Uterus (tissue), 4 donors: ENCODE data around the gene ADAMTS18. TPM values are rescaled to one million over a fixed set of nuclear protein-coding genes. Genes with fewer than 3 reads are reported as not detected.

ENCODE experiments used
- DNase-seq, 2 donors: peaks; one replicate each; pipeline ENCODE4 v3.0.0-alpha.2; 2019 to 2020
- H3K27ac ChIP-seq, 2 donors: fragments of 200-600 bp; sonication (generic); 1 replicate in 1 of 2; 2 replicates in 1 of 2; pipeline ENCODE4 v1.5.1; 2016 to 2018
- H3K27me3 ChIP-seq, 2 donors: fragments of 200-600 bp; sonication (generic); one replicate each; pipeline ENCODE4 v1.5.1; 2018 to 2019; ENCODE audit warnings: control low read depth in 1 of 2
- H3K36me3 ChIP-seq, 2 donors: fragments of 200-600 bp; sonication (generic); one replicate each; pipeline ENCODE4 v1.5.1; 2019; ENCODE audit warnings: control low read depth in 1 of 2
- H3K4me1 ChIP-seq, 2 donors: fragments of 200-600 bp; sonication (generic); one replicate each; pipeline ENCODE4 v1.5.1; 2018 to 2019; ENCODE audit warnings: control low read depth in 1 of 2
- H3K4me3 ChIP-seq, 2 donors: fragments of 200-600 bp; sonication (generic); 1 replicate in 1 of 2; 2 replicates in 1 of 2; pipeline ENCODE4 v1.5.1; 2018 to 2019; ENCODE audit warnings: mild to moderate bottlenecking in 1 of 2
- H3K9me3 ChIP-seq, 2 donors: fragments of 200-600 bp; sonication (generic); one replicate each; pipeline ENCODE4 v1.5.1; 2019; ENCODE audit warnings: control low read depth in 1 of 2
- CTCF ChIP-seq, 4 experiments: fragments of 200-600 bp in 2 of 4; fragments of 450-650 bp in 2 of 4; sonication (generic) in 2 of 4; IDR thresholded peaks; one replicate each; pipeline ENCODE4 v1.5.1; 2016 to 2019; ENCODE audit warnings: antibody characterized with exemption in 4 of 4, mild to moderate bottlenecking in 2 of 4, moderate library complexity in 1 of 4
- POLR2A ChIP-seq, 2 donors: fragments of 450-650 bp; IDR thresholded peaks; one replicate each; pipeline ENCODE4 v1.6.1; 2016; ENCODE audit warnings: antibody characterized with exemption in 2 of 2, mild to moderate bottlenecking in 1 of 2, moderate library complexity in 1 of 2
- intact Hi-C: fragments of 100-400 bp; cut with DNase I; formaldehyde crosslinking; loops from one replicate; pipeline ENCODE4 v1.15.1; 2023; ENCODE audit warnings: low total_unique reads
- total RNA-seq, 4 donors: library from RNA; depleted of rRNA in 3 of 4; stranded (reverse); fragments of >200 nt in 3 of 4; gene quantifications; one replicate each; pipeline versions ENCODE4 v1.1.0 to v1.2.4, GENCODE V29; 2014 to 2023
- donor health status: DM: yes; HTN: yes; CAD: no.

The ADAMTS18 gene
- total RNA-seq, 4 donors from 2014 or later = 3.5 to 5.3 TPM; not detected in 2

- intact Hi-C loops = no loop called here
- Histone ChIP-seq H3K27me3 (no peaks in the 10 kb centered on the region), H3K4me1 (no peaks in the 10 kb centered on the region), H3K4me3 (no peak overlapping the region), H3K27ac (no peak overlapping the region), H3K9me3 (no peaks in the 10 kb centered on the region), H3K36me3 (no peaks in the 10 kb centered on the region)
- TF ChIP-seq CTCF (IDR thresholded peaks at IDR 0.05) (no peak), POLR2A (IDR thresholded peaks at IDR 0.05) (no peak)
- no peak for DNase-seq
Measured at GRCh38 chr16:77444147-77444460, 9.3 kb upstream of the ADAMTS18 start.

- H3K4me1 ChIP-seq = no peaks in the 10 kb centered on the region
- no peak overlapping the region for H3K27ac ChIP-seq
- H3K9me3 ChIP-seq = no peaks in the 10 kb centered on the region
- no peaks in the 10 kb centered on the region for H3K36me3 ChIP-seq
- no peak for DNase-seq
- no peak for TF ChIP-seq CTCF (IDR thresholded peaks at IDR 0.05)
- TF ChIP-seq POLR2A (IDR thresholded peaks at IDR 0.05) = no peak
- intact Hi-C loops = no loop called here
- no peak overlapping the region for H3K4me3 ChIP-seq
- H3K27me3 ChIP-seq = no peaks in the 10 kb centered on the region
Measured at GRCh38 chr16:77443357-77444146, 8.7 kb upstream of the ADAMTS18 start.

GRCh38 chr16:77442078-77442477 lies 7.2 kb upstream of the ADAMTS18 start:
- TF ChIP-seq CTCF (IDR thresholded peaks at IDR 0.05) (no peak), POLR2A (IDR thresholded peaks at IDR 0.05) (no peak)
- intact Hi-C loops = no loop called here
- H3K27me3 ChIP-seq = no peaks in the 10 kb centered on the region
- H3K9me3 ChIP-seq = no peaks in the 10 kb centered on the region
- no peak for DNase-seq
- H3K4me1 ChIP-seq = no peaks in the 10 kb centered on the region
- no peaks in the 10 kb centered on the region for H3K36me3 ChIP-seq
- no peak overlapping the region for H3K4me3 ChIP-seq
- no peak overlapping the region for H3K27ac ChIP-seq

GRCh38 chr16:77439106-77439505 lies 4.3 kb upstream of the ADAMTS18 start:
- Histone ChIP-seq H3K4me3 (no peak overlapping the region), H3K27ac (peak overlapping the region in 1 of 2 donors; percentile 16), H3K4me1 (no peaks in the 10 kb centered on the region), H3K27me3 (no peaks in the 10 kb centered on the region), H3K36me3 (no peaks in the 10 kb centered on the region), H3K9me3 (no peaks in the 10 kb centered on the region)
- DNase-seq = no peak
- TF ChIP-seq CTCF (IDR thresholded peaks at IDR 0.05) = no peak
- TF ChIP-seq POLR2A (IDR thresholded peaks at IDR 0.05) = no peak
- intact Hi-C loops = no loop called here

GRCh38 chr16:77437859-77438258 lies 3.0 kb upstream of the ADAMTS18 start:
- DNase-seq = no peak
- no peaks in the 10 kb centered on the region for H3K36me3 ChIP-seq
- no peak overlapping the region for H3K4me3 ChIP-seq
- H3K27me3 ChIP-seq = no peaks in the 10 kb centered on the region
- TF ChIP-seq POLR2A (IDR thresholded peaks at IDR 0.05) (no peak), CTCF (IDR thresholded peaks at IDR 0.05) (peak in 1 of 4 experiments; percentile 8)
- intact Hi-C loops = no loop called here
- H3K27ac ChIP-seq = no peak overlapping the region
- no peaks in the 10 kb centered on the region for H3K4me1 ChIP-seq
- H3K9me3 ChIP-seq = no peaks in the 10 kb centered on the region
